Panc1 (cell line): ENCODE results near the gene ARID1A.

ENCODE experiments used
- CTCF ChIP-seq: fragments of 450-650 bp; IDR thresholded peaks from 2 replicates; pipeline ENCODE4 v1.5.1; 2017; ENCODE audit warnings: mild to moderate bottlenecking
- POLR2AphosphoS5 ChIP-seq: IDR thresholded peaks from 2 replicates; pipeline ENCODE4 v1.6.1; 2012; ENCODE audit warnings: mild to moderate bottlenecking, low read depth, low read length, moderate library complexity
- REST ChIP-seq, 2 experiments: IDR thresholded peaks; 2 replicates each; pipeline ENCODE4 v1.6.1; 2011 to 2012; ENCODE audit warnings: low read depth in 2 of 2, control low read depth in 1 of 2, low read length in 1 of 2, mild to moderate bottlenecking in 1 of 2, moderate library complexity in 1 of 2; ENCODE audit not compliant: insufficient read depth in 1 of 2
- SIN3A ChIP-seq: IDR thresholded peaks from 2 replicates; pipeline ENCODE4 v1.6.1; 2012; ENCODE audit warnings: low read depth, mild to moderate bottlenecking, low read length, moderate library complexity, borderline replicate concordance; ENCODE audit not compliant: insufficient read depth
- TCF7L2 ChIP-seq: IDR thresholded peaks from 2 replicates; pipeline ENCODE4 v1.6.1; 2011; ENCODE audit warnings: mild to moderate bottlenecking, low read depth, low read length, inconsistent platforms

- TF ChIP-seq POLR2AphosphoS5 (no peak), TCF7L2 (no peak), CTCF (no peak), REST (IDR thresholded peaks at IDR 0.05; ENCODE audit: insufficient read depth in 1 of 2, low read depth in 2 of 2, low read length in 1 of 2) (no peak), SIN3A (no peak)
These were observed 4.9 kb downstream of the ARID1A start for GRCh38 chr1:26700711-26701110.
